C4-2B (cell line): ENCODE measurements around the gene TBC1D22B.

ENCODE experiments used
- ZFX ChIP-seq: fragments of 450-650 bp; IDR thresholded peaks from 2 replicates; pipeline ENCODE4 v1.6.1; 2017
- TF ChIP-seq, protein P1 (sequence below): fragments of 450-650 bp; conservative IDR thresholded peaks from 2 replicates; pipeline ENCODE4 v1.5.1; 2017; ENCODE audit warnings: mild to moderate bottlenecking

DNA sequence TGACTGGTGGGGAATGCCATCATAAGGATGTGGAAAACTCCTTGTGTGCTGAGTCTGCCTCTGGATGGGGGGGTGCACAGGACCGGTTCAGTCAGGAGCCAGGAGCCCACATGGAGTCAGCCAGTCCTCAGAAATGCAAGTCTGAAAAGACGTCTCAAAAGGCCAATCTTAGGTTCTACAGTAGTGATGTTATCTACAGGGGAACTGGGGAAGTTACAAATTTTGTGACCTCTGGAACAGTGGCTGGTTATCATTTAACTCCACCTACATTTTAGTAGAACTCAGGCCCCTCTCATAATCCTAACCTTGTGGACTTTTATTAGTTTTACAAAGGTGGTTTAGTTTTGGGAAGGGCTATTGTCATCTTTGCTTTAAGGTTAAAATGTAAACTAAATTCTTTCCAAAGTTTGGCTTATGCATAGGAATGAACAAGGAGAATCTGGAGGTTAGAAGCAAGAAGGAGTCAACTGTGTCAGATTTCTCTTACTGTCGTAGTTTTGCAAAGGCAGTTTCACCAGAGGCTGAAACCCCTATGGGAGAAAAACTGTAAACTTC is 13.7 kb upstream of the TBC1D22B start:
- TF ChIP-seq, protein P1, sequence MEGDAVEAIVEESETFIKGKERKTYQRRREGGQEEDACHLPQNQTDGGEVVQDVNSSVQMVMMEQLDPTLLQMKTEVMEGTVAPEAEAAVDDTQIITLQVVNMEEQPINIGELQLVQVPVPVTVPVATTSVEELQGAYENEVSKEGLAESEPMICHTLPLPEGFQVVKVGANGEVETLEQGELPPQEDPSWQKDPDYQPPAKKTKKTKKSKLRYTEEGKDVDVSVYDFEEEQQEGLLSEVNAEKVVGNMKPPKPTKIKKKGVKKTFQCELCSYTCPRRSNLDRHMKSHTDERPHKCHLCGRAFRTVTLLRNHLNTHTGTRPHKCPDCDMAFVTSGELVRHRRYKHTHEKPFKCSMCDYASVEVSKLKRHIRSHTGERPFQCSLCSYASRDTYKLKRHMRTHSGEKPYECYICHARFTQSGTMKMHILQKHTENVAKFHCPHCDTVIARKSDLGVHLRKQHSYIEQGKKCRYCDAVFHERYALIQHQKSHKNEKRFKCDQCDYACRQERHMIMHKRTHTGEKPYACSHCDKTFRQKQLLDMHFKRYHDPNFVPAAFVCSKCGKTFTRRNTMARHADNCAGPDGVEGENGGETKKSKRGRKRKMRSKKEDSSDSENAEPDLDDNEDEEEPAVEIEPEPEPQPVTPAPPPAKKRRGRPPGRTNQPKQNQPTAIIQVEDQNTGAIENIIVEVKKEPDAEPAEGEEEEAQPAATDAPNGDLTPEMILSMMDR, result no peak
- TF ChIP-seq ZFX, result no peak
